GM18870 (cell line): ENCODE data around the gene PTPRZ1.

Experiments
- ATAC-seq: cut with Tn5 transposase; IDR thresholded peaks from one replicate; pipeline ENCODE4 v1.9.1; 2021; ENCODE audit warnings: moderate library complexity; ENCODE audit not compliant: unreplicated experiment

PTPRZ1 gene

DNA sequence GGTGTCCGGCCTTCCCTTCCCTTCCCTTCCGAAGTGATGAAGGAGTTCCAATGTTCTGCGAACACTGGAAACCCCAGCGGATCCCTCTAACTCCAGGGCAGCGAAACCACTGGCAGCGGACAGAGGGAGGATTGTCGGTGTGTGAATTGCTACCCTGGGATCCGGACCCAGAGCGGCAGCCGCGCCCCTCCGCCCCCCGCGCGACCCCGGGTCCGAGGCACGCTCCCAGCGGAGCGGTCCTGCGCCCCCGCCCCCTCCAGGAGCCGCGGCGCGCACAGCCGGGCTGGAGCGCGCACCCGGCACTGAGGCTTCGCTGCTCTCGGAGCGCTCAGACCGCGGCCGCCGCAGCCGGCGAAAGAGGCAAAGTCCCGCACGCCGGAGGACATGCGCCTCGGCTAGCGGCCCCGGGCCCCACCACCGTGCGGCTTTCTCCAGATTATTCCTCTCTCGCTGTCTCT, at the start of gene PTPRZ1:
Gene PTPRZ1, plus strand, starts transcription at position 331 of the 458 bp plus-strand sequence. CDS start 339 bp downstream, outside the sequence.
- no peak for ATAC-seq

DNA sequence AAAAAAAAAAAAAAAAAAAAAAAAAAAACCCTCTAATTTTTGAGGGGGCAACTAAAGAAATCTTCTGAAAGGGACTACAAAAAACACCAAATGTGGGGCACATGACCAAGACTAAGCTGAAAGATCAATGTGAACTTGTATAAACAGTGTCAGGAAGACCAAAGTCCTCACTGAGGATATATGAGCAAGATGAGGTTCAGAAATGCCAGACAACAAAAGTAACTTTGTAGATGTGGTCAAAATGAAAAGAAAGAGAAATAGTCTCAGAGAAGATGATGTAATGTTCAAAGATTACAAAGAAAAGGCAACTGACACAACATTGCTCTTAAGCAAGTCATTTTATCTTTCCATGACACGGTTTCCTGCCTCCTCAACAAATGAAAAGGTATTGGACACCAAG, 48.7 kb upstream of the PTPRZ1 start:
- no peak for ATAC-seq

DNA sequence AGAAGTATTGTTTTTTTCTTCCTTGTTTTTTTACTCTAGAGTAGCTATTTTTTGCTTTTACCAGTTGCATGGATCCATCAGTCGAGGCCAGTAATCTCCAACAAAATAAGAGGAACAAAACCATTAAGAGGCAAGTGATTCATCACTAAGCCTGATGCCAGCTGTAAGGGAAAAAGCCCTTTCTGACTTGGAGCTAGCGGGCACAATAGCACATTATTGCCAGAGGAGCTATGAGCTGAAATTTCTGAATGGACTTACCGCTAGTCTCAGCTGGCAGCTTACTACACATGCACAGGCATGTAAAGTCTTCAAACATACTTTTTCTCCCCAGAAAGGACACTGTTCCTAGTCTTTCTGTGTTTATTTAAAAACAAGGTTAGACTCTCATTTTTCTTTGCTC, 41.6 kb upstream of the PTPRZ1 start:
- ATAC-seq, result no peak

DNA sequence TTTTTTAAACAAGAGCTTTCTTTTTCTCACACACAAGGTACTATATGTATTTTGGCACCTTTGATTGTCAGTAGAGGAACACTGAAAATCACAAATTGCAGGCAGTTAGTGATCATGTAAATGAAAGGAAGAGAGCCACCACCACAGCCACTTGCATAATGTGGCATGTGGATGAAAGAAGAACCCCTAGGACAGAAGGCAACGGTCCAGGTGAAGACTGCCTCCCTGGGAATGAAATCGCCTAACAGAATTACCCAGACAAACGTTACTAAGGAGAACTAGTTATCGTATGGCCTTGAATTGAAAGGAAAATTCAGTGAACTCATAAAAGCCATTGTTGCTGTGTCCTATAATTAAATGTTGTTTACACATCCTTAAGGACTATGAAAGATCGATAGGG, 41.2 kb upstream of the PTPRZ1 start:
- ATAC-seq, result no peak

DNA sequence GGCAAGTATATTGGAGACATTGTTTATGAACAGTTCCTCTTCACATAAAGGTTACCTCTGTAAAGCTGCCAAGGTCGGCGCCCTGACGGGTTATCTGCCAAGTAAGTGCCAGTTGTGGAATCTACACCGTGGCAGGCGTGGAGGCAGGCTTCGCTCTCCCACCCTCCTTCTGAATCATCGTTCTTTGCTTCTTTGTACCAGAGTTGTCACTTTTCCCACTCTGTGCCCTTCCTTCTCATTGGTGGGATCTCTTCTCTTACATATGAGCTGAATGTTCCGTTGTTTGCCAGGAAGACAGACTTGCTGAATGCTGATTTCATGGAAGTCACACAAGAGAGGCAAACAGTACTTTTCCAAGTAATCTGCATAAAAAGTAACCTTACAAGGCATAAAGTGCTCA, 40.6 kb upstream of the PTPRZ1 start:
- ATAC-seq, result no peak

DNA sequence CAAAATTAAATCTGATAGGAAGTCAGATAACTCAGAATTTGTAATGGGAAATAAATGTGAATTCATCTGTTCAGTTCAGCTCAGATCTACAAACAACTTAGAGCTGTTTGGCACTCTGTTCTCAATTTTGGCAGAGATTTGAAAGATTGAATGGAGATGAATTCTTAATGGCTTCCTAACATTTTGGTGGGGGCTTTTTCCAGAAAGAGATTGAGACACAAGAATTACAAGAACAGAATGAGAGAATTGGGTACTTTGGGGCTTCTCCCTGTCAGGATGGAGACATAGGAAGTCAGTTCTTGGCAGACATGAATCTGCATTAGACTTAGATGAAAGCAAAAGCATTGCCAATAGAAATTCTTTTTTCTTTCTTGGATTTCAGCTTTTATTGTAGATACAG, 39.0 kb upstream of the PTPRZ1 start:
- ATAC-seq, result no peak

DNA sequence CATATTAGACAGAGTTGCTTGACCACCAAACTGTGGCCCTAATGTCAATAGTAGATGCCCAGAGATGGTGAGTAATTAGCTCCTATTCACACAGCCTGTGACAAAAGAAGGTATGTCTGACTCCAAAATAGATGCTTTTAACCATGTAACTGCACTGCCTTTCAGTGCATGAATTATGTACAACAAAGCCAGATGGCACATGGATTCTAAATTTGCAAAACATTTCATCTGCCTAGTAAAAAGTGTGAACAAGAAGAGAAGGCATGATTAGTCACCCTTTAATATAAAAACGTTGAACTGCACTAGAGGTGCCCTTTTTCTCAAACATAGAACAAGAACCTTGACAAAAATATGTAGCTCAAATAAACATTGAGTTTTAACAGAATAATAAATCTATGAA, 35.5 kb upstream of the PTPRZ1 start:
- ATAC-seq, result no peak

DNA sequence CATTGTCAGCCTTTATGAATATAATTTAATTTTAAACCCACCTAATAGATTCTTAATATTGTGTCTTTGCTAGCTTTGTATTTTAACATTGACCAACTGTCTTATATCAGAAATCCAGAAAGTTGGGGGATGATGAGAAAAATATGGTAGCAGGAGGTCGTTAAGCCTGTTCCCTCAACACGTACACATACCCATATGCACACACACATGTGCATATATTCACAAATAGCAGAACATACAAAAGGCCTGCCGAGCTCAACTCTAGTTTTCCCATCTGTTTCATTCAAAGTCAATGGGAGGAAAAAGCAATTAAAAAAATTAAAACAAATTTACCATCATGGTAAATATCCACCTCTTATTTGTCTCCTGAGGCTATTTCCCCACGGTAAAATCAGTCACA, 25.9 kb upstream of the PTPRZ1 start:
- no peak for ATAC-seq

DNA sequence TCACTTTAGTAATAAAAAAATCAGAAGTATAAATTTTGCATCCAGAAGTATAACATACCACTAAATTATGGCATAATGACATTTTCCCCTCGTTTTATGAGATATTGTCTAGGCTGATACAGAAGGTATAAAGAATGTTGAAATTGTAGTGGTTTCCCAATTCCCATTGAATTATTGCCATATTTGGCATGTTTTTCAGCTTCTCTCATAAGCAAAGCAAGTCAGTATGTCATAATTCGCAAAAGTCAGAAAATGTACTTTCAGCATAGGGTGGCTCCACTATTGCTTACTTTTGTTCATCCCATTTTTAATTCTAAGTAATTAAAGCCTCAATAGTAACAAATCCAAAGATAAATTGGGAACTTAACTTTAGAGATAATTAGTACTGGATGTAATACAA, 19.7 kb upstream of the PTPRZ1 start:
- ATAC-seq, result no peak

DNA sequence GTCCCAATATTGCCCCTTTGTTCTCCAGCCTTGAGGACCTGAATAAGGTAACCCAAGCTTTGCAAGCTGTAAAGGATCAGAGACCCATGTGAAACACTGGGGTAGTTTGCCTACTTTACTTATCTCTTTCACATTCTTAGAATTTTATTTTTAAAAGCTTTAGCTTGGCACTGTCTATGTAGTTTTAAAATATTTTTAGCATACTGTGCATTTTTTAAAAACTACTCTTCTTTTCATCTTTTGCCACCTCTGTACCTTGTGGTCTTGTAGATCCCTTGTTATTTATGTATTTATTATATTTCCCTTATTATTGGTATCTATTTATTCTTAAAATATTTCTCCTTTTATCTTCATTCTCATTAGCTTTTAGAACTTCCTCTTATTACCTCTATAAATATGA, 12.0 kb upstream of the PTPRZ1 start:
- no peak for ATAC-seq

DNA sequence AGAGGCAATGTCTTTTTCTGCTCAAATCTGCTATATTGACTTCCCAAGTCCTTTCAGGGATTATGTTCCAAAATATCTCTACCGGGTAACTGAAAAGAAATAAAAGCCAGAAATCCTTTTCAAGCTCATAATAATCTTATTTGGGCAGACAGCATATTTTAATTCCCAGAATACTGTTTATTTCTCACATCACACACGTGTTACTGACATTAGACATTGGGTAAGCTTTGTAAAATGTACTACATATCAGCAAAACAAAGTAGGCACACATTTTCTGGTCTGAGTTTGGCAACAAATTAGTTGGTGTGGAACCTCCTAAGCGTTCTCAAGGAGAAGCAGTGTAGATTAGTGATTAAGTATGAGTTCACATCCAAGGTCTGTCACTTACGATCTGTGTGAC, 10.4 kb upstream of the PTPRZ1 start:
- no peak for ATAC-seq

DNA sequence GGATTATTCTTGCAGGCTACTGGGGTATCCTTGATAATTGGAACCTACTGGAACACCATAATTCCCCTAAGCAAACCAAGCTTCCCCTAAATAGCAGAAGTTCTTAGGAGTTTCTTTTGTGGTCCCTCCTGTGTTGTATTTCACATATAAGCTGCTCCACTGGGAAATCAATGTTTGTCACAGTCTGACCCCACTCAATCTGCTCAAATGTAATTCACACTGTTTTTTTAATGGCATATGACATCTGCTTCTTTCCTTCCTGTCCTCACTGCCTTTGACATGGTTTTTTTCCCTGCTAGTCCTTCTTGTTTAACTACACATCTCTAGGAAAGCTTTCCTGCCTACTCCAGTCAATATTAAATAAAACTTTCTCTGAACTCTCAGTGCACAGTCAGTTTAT, 1.8 kb upstream of the PTPRZ1 start:
- no peak for ATAC-seq

DNA sequence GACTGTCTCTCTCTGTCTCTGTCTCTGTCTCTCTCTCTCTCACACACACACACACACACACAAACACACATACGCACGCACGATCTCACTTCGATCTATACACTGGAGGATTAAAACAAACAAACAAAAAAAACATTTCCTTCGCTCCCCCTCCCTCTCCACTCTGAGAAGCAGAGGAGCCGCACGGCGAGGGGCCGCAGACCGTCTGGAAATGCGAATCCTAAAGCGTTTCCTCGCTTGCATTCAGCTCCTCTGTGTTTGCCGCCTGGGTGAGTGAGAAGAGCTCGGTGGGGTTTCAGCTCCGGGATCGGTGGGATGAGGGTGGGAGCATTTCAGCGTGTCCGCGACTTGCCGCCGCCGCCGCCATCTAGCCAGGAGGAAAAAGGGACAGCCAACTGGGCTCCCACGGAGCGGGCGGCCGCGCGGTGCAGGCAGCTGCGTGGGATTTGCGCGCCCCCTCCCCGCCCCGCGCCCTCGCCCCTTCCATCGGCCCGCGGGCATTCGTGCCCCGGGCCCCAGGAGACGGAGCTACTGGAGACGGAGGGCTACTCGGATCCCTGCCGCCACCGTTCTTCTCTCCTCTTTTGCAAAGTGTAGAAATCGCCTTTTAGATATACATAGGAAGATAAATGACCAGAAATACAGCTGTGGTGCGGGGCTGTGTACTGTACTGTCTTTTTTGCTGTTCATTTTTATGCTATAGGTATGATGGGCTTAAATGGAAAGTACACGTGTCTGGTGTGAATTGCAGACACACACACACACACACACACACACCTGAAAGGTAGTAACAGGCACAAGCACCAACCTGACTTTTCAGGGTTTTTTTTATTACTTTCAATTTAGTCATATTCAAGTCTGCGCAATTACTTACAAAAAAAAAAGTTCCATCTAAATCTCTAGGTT, 581 bp downstream of the PTPRZ1 start:
- ATAC-seq, result no peak

DNA sequence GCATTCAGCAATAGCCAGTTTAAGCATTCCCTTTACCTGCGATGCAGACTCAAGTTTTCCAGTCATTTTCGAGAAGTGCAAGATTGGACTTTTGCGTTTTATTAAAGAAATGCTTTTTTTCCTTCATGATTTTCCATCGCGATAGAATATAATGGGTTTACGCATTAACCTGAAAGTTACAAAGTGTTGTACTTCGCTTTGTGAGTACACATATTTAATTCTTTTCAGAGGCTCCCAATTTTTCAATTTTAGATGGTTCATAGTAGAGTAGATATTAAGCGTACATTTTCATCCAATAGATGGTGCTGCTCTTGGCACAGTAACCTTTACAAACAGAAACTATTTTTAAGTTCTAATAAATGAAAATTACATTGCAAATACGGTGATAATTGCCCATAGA, 1.3 kb downstream of the PTPRZ1 start:
- no peak for ATAC-seq

DNA sequence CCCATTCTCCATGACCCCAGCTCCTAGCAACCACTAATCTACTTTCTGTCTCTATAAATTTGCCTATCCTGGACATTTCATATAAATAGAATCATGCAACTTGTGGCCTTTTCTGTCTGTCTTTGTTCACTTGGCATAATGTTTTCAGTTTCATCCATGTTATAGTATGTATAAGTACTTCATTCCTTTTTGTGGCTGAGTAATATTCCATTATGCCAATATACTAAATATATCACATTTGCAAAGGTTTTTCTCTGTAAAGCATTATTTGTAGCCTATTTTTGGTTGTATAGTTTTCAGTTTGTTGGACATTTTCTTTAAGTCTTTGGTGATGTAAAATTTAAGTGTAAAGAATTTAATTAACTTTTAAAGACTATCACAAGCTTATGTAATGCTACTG, 2.2 kb downstream of the PTPRZ1 start:
- ATAC-seq, result no peak

DNA sequence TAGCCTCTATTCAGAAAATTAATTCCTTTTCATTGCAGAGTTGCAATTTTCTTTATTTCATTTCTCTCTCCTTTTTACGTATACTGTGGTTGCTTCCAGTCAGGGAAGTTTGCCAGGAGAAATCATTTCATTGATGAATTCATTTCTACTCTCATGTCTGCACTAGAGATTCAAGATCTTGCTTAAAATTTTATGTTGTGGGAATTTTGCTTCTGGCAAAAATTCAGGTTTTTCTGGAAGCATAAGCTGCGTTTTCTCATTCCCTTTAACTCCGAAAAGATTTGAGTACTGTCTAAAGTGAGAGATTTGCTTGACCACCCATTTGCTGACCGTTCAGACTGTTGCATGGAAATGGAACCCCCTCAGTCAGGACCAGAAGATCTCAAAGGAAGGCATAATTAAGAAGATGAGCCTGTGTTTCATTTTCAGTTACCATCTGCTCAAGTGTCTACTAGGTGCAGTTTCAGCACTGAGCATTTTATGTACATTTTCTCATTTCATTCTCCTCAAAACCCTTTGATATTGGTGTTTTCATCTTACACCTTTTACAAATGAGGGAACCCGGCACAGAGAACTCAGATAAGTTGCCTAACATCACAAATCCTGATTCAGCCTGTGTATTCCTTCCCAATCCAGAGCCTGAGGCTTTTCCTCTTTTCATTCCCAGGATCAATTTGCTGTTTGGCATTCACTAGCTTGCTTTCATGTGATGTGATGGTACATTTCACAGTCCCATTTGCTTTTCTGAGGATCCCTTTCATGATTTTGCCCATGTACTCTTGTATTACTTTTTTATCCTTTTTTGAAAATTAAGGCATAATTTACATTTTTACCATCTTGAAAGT, 3.9 kb downstream of the PTPRZ1 start:
- no peak for ATAC-seq

DNA sequence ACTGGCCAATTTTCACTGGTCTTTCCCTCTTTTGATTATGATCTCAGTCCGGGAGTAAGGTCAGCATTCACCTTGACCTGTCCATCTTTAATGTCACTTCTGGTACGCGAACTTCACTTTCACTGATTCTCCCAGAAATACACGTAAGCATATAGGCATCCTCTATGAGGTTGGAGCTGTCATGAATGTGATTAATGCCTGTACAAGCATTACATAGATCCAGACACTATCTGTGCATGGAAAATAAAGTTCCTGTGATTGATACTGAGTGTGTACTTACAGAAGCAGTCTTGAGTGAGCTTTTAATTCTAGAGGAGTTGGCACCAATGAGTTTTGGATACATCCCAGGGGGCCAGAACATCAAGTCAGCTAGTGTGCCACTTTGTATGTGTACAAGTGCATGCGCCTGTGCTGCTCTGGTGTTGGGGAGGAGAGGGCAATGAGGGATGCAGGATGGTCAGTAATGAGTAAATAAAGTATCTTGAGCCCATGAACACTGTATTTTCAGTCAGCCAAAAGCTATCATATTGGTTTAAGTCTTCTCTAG, 6.0 kb downstream of the PTPRZ1 start:
- ATAC-seq, result no peak

DNA sequence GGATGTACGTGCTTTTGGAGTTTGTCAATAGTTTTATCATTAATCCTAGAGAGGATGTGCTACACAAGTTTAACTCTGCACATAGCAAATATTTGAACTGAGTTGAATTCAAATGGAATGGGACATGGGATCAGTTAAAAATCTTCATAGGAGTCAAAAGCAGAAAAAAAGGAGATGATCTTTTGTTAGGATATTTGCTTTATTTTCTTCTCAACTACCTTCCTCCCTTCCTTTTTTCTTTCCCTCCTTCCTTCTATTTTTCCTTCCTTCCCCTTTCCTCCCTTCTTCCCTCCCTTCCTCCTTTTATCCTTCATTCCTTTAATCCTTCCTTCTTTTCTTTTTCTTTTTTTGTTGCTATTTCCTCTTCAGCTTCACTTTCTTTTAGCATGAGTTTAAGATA, 6.6 kb downstream of the PTPRZ1 start:
- ATAC-seq, result no peak

DNA sequence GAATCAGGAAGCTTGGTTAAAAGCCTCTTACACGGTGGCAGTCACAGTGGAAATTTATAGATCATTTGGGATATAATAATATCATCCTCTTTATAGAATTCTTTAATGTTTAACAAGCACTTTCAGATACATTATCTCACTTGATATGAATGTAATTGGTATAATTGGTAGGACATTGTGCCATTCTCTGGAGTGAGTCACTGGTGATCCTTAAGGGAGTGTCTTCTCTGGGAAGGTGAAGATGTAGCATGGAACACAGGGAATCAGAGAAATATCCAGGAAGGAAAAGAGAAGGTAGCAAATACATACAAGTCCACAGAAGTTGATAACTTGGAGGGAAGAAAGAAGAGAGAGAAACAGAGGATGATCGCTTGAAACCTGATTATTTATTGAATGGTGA, 9.8 kb downstream of the PTPRZ1 start:
- no peak for ATAC-seq

DNA sequence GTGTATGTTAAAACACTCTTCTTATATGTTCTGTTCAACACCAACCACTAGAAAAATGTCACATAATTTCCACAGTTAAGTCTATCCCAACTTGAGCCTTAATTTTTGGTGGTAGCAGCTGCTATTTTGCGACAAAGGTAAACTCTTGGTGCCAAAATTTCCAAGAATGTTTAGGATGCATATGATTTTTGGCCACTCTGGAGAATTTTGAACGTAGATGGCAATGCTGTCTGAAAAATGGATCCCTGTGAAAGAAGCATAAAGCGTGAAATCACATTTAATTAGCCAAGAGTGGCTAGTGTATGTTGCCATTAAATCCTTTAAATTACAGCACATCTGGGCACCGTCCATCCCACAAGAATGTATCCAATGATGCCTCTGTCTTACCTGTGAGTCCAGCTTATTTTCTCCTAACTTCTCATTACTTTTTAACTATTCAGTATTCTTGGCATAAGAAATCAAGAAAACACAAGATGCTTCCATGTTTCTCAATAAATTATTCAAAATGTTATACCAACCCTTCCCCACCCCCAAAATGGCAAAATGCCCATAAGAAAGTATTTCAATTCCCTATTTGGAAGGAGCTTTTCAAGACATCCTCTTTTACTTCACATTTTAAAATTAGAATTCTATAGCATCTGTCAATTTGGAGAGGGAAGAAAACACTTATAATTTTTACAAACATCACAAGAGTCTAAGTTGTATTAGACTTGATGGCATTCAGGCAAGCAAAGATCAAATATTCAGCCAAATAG, 12.4 kb downstream of the PTPRZ1 start:
- ATAC-seq, result no peak

DNA sequence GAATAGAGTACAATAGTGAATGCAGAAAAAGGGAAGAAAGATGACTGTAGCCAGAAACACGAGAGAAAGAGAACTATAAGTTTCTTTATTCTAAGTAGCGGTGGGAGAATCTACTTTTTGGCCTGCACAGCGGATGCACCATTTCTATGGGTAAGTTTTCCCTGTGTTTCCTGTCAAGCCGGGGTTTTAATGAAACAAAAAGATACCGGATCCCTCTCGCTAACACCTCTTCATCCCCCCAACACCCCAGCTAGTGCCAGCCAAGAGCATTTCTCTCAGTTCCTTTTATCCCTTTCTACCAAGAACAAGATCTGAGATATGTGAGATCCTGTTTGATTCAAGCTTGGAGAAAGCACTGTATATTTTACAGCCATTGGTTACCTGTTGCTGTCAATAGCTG, 14.7 kb downstream of the PTPRZ1 start:
- no peak for ATAC-seq
